NCI-H2081 treated with DMSO at 0.1 percent for 48 hours (cell line): Measurements from ENCODE around the gene NT5E.

Experiments used
- DNase-seq: peaks from one replicate; lab custom pipeline; 2025; lab: John Stamatoyannopoulos, UW

Gene NT5E

DNA sequence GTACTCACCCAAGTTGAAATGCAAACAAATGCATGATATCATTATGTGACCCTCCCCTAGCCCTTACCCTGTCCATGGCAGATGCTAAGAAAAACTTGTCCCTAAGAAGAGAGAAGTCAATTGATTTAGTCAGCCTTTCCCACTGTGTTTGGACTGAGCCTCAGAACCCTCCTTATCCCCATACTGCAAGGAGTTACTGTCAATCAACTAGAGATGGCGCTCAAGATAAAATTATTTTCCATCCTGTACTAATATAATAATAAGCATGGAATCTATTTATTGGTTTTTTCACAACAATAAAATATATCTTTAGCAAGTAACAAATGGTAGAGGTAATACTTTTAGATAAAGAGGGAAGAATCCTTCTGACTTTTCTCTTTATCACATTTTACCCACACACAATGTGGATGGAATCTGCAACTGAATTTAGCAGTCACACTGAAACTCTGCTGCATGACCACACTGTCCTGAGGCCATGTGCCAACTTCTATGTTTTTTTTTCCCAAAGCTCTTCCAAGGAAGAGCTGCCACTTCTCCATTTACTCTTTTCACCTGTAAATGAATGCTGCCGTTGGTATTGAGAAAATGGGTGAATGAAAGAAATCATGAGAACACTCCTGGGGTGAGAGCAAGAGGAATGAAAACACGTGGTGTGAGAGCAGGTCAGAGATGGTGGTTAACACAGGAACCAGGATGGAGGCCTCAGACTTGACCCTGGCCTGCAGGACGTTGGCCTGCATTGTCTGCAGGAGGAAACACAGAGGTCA lies 10.5 kb downstream of the NT5E start:
- DNase-seq, result no peak

DNA sequence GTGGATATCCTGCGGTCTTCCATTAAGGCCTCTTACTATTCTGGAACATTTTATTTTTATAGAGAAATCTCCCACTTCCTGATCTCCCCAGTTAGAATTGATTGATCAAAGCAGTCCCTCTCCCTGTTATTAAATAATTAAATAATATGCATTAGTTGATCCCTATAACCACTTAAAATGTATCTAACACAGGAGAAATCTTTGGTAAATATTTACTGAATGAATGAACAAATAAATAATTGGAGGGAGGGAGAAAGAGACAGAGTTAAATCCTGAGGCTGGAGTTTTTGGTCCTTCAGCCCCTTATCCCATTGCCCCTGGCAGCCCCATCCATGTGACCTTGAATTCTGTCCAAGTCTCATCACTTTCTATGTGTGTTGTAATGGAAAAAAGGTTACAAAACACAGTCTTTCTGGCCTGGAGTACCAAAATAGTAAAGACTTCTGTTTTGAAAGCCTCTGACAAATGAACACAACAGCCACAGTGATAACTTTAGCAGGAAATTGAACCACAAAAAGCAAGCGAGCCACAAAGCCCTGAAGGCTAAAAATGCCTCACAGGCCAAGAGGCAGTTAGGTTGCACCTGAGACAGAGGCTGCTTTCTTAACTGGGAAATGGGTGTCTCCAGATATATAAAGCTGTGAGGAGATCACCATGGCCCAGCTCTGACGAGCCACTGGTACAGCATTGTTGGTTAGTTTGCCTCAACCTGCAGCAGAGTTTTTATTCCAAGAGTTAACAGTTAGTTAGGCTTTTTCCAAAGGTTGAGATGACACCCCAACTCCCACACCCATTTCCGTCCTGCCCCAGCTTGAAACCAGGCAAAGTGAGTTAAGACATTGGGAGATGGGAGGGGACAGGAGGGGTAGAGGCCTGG lies 11.3 kb downstream of the NT5E start:
- no peak for DNase-seq

DNA sequence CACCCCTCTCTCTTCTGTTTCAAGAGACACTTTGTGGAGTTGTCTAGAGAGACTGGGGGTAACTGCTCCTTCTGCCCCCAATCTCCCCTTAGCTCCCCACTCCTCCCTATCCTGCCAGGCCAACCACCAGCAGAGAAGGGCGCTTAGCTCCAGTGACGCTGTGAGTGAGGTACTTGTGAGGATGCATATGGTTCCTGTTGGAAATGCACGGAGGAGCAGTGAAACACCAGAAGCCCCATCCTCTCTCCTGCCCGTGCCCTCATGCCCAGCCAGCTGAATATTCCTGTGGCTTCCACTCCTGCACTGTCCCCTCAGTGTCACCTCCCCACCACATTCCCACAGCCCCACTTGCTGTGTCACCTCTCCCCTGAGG lies 11.9 kb downstream of the NT5E start:
- DNase-seq, result no peak

DNA sequence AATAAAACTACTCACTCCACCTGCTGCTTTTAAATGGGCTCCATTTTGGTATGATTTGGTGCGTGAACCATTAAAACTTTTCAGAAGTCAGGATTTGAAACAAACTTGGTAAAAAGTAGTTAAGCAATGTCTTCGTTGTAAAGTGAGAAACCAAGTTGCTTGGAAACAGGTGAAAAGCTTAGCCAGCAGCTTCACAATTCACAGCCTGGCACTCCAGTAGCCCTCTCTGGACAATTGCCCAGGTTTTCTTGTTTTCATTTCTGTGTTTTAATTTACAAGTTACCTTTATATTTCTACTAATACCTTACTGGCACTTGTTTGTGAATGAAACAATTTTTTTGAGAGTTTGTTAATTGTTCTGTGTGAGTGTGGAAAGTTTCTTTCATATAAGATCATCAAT lies 12.8 kb downstream of the NT5E start:
- no peak for DNase-seq

DNA sequence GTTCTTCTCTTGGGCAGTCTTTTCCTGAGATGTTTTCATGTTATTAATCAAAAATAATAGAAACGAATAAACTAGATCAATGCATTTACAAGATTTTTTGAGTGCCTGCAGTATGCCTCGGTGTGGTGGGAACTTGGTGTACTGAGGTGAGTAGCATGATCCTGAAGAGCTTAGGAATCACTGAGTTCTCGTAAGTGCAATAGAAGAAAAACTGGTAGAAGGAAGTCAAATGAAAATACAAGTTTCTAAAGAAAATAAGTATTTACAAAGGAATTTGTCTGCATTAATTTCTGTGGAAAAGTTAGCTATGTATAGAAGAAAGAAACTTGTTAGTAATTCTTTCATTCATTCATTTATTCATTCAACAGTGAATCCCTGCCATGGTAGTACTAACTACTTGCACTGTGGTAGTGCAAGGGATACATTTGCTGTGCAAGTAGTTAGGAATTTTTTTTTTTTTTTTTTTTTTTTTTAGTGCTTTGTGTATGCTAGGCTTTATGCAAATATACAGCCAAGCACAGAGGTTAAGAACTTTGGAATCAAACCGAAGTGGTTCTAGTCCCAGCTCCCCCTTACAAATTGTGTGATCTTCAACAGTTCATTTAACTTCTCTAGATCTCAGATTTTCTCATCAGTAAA lies 13.9 kb downstream of the NT5E start:
- DNase-seq, result no peak

DNA sequence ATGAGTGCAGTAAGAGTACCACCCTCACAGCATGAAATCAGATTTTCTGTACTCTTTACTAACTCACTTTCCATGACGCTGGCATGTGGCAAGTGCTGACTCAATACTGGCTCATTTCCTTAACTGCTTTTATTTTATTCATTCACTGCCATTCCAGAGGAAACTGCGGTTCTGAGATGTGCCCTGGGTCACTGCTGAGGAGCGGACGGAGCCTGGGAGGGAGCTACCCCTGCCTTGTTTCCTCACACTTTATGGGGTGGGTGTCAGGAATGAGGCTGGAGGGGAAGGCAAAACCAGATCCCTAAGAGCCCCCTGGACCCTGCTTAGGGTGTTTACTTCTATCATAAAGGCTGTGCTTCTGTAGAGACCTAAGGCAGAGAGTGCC lies 14.4 kb downstream of the NT5E start:
- no peak for DNase-seq

DNA sequence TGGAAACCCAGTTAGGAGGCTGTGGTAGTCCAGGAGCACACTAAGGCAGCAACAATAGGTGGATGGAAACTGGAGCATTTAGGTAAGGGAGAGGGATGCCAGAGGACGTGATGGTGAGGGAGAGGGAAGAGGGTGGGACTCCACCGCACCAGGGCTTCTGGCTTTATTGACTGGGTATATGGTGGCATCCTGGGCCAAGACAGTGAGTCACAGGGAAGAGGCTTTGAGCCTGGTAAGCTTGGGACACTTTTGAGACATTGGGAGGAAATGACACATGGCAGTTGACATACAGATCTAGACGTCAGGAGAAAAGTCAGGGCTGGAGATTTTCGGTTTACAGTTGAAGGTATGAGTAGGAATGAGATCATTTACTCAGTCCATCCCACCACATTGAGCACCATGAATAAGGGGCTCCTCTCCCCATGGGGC lies 14.9 kb downstream of the NT5E start:
- no peak for DNase-seq

DNA sequence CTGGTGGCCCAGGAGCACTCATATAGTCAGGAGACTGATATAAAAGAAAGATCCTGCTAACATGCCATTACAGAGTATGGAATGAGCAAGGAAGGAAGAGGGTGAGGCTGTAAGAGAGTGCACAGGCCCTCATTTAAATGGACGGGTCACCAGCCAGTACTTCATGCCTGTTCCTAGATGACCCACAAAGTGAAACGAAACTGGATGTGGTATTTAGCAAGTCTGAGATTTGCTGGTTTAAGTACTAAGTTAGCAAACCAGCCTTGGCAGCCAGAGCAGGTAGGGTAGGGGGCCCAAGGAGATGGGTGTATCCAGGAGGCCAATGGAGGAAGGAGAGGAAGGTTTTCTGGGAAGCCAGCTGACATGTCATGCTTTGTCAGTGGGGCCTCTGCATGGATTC lies 15.9 kb downstream of the NT5E start:
- DNase-seq, result no peak

DNA sequence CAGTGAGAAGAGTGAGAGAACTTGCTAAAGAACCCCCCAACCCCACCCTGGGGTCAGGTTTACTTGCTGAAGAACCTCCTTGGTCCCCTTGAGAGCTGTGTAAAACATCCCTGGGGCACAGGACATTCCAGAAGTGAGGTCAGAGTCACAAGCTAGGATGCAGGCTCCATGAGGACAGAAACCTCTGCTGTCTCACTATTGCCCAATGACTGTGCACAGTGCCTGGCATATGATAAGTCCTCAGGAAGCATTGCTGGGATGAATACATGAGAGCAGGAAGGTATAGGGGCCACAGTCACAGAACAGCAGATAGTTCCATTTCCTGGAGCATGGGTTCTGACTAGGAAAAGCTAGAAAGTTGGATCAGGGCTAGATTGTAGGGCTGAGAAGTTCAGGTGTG lies 18.4 kb downstream of the NT5E start:
- no peak for DNase-seq

DNA sequence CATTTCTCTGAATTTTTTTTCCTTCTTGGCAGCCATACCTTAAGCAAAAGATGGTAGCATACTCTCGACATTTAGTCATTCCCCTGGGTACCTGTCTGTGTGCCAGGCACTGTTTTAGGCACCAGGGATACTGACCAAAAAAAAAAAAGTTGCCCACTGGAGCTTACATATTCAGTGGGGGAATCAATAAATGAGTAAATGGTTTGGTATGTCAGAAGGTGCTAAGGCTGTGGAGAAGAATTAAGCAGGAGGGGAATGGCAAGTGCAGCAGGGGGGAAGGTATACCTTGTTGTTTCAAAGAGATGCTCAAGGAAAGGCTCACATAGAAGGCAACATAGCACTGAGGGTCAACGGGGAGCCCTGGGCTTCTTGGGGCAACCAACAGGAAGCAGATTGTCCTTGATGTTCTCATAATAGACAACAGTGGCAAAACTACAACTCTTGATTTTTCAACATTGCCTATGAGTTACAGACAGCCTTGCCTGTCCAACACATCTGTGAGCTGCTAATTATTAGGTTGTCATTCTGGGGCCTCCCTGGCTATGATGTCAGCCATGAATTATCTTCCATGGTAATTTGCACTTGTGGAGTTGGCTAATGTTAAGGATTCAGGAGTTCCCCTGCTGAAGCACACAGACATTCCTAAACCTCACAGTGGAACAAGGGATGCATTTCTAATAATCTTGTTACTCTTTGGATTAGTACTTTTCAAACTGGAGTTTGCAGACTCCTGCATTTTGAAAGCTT lies 19.6 kb downstream of the NT5E start:
- no peak for DNase-seq

DNA sequence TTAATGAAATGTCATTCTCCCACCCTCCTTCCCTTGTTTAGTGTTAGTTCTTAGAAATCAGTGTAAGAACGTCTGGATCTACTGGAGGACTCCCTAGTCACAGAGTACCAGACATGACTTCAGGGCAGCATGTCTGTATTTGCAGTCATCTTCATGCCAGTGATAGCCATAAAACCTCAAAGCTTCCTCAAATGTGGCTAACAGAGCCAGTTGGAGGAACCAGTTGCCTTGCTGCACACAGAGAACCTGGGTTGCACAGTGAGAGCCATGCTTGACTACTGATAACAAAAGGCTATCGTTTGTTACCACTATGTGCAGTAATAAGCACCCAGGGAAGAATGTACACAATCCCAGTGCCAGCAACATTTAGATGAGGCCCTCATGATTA lies 20.1 kb downstream of the NT5E start:
- DNase-seq, result no peak

DNA sequence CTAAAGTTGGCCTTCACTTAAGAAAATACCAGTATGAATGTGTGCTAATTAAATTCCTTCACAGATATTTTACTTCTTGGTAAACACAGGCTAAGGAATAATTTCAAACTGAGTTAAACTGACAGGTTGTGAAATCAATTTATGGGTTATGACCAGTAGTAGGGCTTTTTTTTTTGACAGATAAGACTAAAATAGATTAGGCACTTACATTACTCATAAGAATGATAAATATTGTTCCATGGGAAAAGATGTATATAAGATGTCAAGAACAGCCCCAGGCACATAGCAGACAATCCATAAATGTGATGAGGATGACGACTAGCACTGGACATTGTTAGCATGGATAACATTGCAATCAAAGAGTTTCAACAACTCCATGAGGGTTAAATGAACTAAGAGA lies 22.9 kb downstream of the NT5E start:
- no peak for DNase-seq

DNA sequence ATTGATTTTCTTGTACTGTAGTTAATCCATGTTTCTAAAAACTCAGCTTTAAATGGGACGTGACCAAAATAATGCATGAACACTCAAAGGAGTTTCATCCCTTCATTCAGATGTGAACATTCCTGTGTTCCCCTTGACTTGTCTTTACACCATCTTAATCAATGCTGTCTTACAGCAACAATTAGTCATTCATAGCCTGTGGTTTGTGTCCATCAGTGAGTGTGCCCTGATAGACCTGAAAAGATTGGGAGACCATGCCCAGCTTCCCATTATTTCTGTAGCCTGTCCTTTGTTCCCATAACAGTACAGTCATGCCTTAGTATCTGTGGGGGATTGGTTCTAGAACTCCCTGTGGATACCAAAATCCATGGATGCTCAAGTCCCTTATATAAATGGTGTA lies 23.9 kb downstream of the NT5E start:
- no peak for DNase-seq

DNA sequence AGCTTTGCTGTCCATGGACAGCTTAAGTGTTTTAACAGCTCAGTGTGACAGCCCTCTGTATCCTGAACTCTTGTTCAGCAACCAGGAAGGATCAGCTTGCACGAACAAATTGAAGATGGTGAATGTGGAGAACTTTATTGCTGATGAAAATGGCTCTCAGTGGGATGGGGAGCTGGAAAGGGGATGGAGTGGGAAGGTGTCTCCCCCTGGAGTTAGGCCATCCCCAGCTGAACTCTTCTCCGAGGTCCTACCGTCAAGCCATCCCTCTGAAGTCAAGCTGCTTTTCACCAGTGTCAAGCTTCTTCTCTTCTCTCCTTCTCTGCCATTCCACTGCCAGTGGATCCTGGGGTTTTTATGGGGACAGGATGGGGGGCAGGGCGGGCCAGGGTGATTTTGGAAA lies 26.6 kb downstream of the NT5E start:
- no peak for DNase-seq

DNA sequence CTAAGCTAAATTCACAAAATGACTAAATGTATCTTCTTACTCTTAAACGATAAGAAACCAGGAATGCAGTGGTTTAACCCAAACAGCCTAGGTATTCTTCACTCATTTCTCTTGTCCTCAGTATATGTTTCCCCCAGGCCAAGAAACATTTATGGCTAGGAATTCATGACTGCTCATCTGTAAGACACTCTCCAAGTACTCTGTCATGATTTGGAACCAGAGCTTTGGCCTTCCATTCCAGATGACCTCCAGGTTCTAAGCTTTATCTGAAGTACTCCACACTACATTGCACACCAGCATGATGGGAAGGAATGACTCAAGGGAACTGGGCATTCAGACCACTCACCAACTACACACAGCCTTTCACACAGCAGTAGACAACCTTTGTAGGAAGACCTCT lies 29.3 kb downstream of the NT5E start:
- no peak for DNase-seq

DNA sequence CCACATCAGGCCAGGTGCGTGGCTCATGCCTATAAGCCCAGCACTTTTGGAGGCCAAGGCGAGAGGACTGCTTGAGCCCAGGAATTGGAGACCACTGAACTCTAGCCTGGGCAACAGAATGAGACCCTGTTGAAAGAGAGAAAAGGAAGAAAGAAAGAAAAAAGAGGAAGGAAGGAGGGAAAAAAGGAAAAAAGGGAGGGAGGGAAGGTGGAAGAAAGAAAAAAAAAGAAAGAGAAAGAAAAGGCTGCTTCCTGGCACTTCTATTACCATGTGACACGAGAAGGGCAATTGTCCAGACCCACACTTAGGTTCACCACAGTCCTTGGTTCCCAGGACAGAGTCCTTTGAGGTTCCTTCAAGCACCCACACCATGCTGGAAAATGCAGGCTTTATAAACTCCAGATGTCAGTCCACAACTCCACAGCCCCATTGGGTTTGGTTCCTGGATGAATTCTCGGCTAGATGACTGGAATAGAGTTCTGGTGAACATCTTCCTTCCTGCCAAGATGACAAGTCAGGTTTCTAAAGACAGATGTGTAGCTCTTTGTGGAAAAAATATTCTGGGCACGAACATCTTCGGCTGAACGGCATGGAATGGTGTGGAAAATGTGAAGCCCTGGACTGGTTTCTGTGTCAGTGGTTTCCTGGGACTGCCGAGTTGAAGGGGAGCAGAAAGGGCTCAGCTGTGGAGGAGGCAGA lies 32.5 kb downstream of the NT5E start:
- DNase-seq, result no peak

DNA sequence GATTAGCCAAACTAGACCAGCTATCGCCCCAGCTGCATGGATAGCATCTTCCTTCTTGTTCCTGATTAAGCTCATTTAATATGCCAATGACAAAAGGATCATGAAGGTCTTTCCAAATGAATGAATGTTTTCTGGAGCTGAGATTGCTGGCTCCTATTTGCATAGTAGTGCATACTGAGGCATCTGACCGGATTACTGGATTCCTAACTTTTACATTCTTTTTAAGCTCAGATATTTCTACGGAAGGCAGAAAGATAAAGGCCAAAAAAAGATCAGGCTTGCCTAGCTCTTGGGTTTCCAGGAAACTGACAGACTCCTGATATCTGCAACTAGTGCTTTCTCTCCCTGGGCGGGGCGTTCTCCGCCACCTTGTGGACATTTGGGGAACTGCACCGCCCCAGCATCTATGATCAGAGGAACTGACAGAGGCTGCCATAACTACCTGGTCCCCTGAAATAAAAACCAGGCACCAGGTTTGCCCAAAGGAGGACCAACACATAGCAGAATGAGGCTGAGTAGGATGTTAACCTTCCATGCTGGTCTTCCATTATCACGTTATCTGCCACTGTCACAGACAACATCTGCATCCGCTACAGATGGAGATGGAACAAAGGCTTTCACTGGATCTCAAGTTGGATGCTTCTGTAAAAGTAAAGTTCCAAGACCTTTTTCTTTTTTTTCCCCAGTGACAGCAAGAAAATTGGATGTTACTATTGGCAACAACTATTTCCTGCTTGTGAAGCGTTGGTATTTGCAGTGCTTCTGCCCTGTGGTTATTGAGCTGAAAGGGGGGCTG lies 33.2 kb downstream of the NT5E start:
- DNase-seq, result no peak

DNA sequence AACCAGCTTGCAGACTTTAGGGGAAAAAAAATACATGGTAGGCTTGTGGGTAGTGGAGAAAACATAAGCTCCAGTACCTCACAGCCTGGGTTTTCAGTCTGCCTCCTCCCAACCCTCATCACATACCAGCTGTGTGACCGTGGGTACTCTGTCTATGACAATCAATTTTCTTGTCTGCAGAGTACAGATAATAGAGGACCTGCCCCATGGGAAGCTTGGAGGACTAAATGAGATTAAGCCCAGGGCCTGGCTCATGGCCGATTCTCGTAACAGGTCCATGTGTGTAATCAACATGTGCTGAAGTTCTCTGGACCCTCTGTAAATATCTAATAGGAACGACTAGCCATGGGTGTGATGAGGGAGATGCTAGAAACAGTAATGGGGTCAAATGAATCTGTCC lies 34.0 kb downstream of the NT5E start:
- no peak for DNase-seq

DNA sequence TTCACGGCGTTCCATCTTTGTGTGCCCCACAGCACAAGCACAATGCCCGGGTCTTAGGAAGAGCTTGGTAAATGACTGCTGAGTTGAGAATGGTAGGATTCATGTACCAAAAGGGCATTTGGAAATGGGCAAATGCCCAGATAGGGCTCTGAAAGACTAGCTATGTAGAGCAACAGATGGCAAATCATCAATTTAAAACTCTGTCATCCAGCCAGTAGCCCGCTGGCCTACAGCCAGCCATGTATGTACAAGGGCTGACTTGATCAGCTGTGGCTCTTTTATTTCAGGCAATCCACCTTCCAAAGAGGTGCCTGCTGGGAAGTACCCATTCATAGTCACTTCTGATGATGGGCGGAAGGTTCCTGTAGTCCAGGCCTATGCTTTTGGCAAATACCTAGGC lies 35.1 kb downstream of the NT5E start:
- DNase-seq, result peak; percentile 6

DNA sequence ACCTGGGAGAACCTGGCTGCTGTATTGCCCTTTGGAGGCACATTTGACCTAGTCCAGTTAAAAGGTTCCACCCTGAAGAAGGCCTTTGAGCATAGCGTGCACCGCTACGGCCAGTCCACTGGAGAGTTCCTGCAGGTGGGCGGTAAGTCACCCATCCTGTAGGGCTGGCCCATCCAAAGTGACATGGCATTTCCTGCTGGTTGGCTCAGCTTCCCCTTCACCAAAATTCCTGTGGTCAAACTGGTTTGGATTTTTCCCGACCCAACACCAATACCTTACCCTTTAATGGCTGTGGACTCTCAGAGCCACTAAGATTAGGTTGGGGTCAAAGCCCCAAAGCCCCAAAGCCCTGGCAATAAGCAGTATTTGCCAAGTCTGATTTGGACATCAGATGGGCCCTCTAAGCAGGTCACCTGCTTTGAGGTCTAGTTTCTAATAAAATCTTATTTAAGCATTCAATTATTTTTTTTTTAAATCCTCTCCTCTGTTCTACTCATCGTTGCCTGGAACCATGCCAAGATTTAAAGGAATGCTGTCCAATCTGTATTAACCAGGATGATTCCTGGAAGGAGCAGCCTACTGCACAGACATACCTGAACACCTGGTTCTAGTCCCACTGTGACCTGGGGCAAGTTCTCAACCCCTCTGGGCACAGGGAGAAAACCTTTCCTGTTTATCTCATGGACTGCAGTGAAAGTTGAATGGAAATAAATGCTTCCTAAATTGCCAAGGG lies 40.8 kb downstream of the NT5E start:
- no peak for DNase-seq
